WTC11 (cell line): ENCODE data around the gene IQGAP2. TPM values are rescaled to one million over a fixed set of nuclear protein-coding genes. Genes with fewer than 3 reads are reported as not detected.

Experiments
- ATAC-seq: fragments of 200-7000 bp; cut with Tn5 transposase; 2 replicates; pipeline ENCODE4 v1.10.0; 2021; ENCODE audit warnings: mild to moderate bottlenecking, moderate library complexity
- CTCF ChIA-PET: fragments of 300-600 bp; sonication (Branson Sonifier 250); formaldehyde crosslinking; loops from one replicate; lab custom pipeline; 2021; ENCODE audit warnings: antibody characterized with exemption; lab: Charles Lee
- POLR2A ChIA-PET: fragments of 350-600 bp; sonication (Branson Sonifier 250); formaldehyde crosslinking; loops from one replicate; lab custom pipeline; 2021; ENCODE audit warnings: antibody characterized with exemption; lab: Charles Lee
- DNase-seq: peaks from one replicate; pipeline ENCODE4 v3.0.0; 2021; ENCODE audit warnings: low spot score
- H3K27ac Mint-ChIP-seq: 2 replicates; pipeline ENCODE4 v1.8.0; 2021; ENCODE audit warnings: mixed read lengths
- H3K27me3 Mint-ChIP-seq: 2 replicates; pipeline ENCODE4 v1.8.0; 2021; ENCODE audit warnings: low read depth, mild to moderate bottlenecking, moderate library complexity, mixed read lengths
- H3K36me3 Mint-ChIP-seq: 2 replicates; pipeline ENCODE4 v1.8.0; 2021; ENCODE audit warnings: mixed read lengths
- H3K4me1 Mint-ChIP-seq: 2 replicates; pipeline ENCODE4 v1.8.0; 2022; ENCODE audit warnings: mixed read lengths
- H3K4me3 Mint-ChIP-seq: 2 replicates; pipeline ENCODE4 v1.8.0; 2021; ENCODE audit warnings: mild to moderate bottlenecking, moderate library complexity, mixed read lengths
- H3K9me3 Mint-ChIP-seq: 2 replicates; pipeline ENCODE4 v1.8.0; 2021; ENCODE audit warnings: mixed read lengths
- CBFB ChIP-seq: sonication (generic); formaldehyde crosslinking; IDR thresholded peaks from 2 replicates; pipeline ENCODE4 v1.8.1; 2022; ENCODE audit warnings: mild to moderate bottlenecking, low read depth, missing genetic modification reagents
- EMX1 ChIP-seq: fragments of 250-450 bp; sonication (Bioruptor Pico); IDR thresholded peaks from 2 replicates; pipeline ENCODE4 v1.8.0; 2021; ENCODE audit warnings: mild to moderate bottlenecking
- GABPB1 ChIP-seq: sonication (generic); formaldehyde crosslinking; IDR thresholded peaks from 2 replicates; pipeline ENCODE4 v1.8.1; 2023; ENCODE audit warnings: mild to moderate bottlenecking, missing genetic modification reagents
- GRHL2 ChIP-seq: fragments of 250-450 bp; sonication (Bioruptor Pico); IDR thresholded peaks from 2 replicates; pipeline ENCODE4 v1.8.0; 2022; ENCODE audit warnings: mild to moderate bottlenecking, moderate library complexity; ENCODE audit not compliant: insufficient replicate concordance, severe bottlenecking
- JAZF1 ChIP-seq: fragments of 250-450 bp; sonication (Bioruptor Pico); IDR thresholded peaks from 2 replicates; pipeline ENCODE4 v1.9.0; 2021; ENCODE audit warnings: moderate library complexity, mild to moderate bottlenecking, inconsistent platforms
- KAT7 ChIP-seq: sonication (generic); formaldehyde crosslinking; IDR thresholded peaks from 2 replicates; pipeline ENCODE4 v1.8.1; 2023; ENCODE audit warnings: missing genetic modification reagents, mild to moderate bottlenecking, borderline replicate concordance
- NR2C2 ChIP-seq: sonication (generic); formaldehyde crosslinking; IDR thresholded peaks from 2 replicates; pipeline ENCODE4 v1.8.0; 2022; ENCODE audit warnings: mild to moderate bottlenecking, missing genetic modification reagents
- NR3C1 ChIP-seq: sonication (generic); formaldehyde crosslinking; conservative IDR thresholded peaks from 2 replicates; pipeline ENCODE4 v1.8.1; 2023; ENCODE audit warnings: low read depth, mild to moderate bottlenecking, missing genetic modification reagents
- SMAD3 ChIP-seq: sonication (generic); formaldehyde crosslinking; IDR thresholded peaks from 2 replicates; pipeline ENCODE4 v1.8.0; 2022; ENCODE audit warnings: missing genetic modification reagents, mild to moderate bottlenecking, borderline replicate concordance
- SOX15 ChIP-seq: fragments of 250-450 bp; sonication (Bioruptor Pico); IDR thresholded peaks from 2 replicates; pipeline ENCODE4 v1.9.0; 2021; ENCODE audit warnings: mild to moderate bottlenecking
- ZNF671 ChIP-seq: fragments of 250-450 bp; sonication (Bioruptor Pico); IDR thresholded peaks from 2 replicates; pipeline ENCODE4 v1.8.0; 2021; ENCODE audit warnings: mild to moderate bottlenecking
- total RNA-seq: library from RNA; stranded (reverse); gene quantifications from 3 replicates; pipeline ENCODE4 v1.2.3, GENCODE V29; 2021
- TF ChIP-seq, protein P1 (sequence below): sonication (generic); formaldehyde crosslinking; IDR thresholded peaks from 2 replicates; pipeline ENCODE4 v1.8.1; 2022; ENCODE audit warnings: low read depth, mild to moderate bottlenecking, moderate library complexity, missing genetic modification reagents, borderline replicate concordance
- TF ChIP-seq, protein P2 (sequence below): sonication (generic); formaldehyde crosslinking; IDR thresholded peaks from 2 replicates; pipeline ENCODE4 v1.8.1; 2022; ENCODE audit warnings: mild to moderate bottlenecking, missing genetic modification reagents, moderate library complexity, borderline replicate concordance
- TF ChIP-seq, protein P3 (sequence below): sonication (generic); formaldehyde crosslinking; IDR thresholded peaks from 2 replicates; pipeline ENCODE4 v1.8.0; 2023; ENCODE audit warnings: missing genetic modification reagents, mild to moderate bottlenecking, borderline replicate concordance
- TF ChIP-seq, protein P4 (sequence below): sonication (generic); formaldehyde crosslinking; IDR thresholded peaks from 2 replicates; pipeline ENCODE4 v1.8.0; 2023; ENCODE audit warnings: missing genetic modification reagents
- TF ChIP-seq, protein P5 (sequence below): sonication (generic); formaldehyde crosslinking; IDR thresholded peaks from 2 replicates; pipeline ENCODE4 v1.8.0; 2022; ENCODE audit warnings: mild to moderate bottlenecking, missing genetic modification reagents
- TF ChIP-seq, protein P6 (sequence below): sonication (generic); formaldehyde crosslinking; IDR thresholded peaks from 2 replicates; pipeline ENCODE4 v1.8.0; 2022; ENCODE audit warnings: mild to moderate bottlenecking, missing genetic modification reagents
- TF ChIP-seq, protein P7 (sequence below): sonication (generic); formaldehyde crosslinking; conservative IDR thresholded peaks from 2 replicates; pipeline ENCODE4 v1.8.1; 2022; ENCODE audit warnings: mild to moderate bottlenecking, missing genetic modification reagents
- TF ChIP-seq, protein P8 (sequence below): sonication (generic); formaldehyde crosslinking; IDR thresholded peaks from 2 replicates; pipeline ENCODE4 v1.8.1; 2023; ENCODE audit warnings: mild to moderate bottlenecking, moderate library complexity, missing genetic modification reagents

Gene IQGAP2
- total RNA-seq, 1 experiment from 2014 or later = 70.6 TPM

DNA sequence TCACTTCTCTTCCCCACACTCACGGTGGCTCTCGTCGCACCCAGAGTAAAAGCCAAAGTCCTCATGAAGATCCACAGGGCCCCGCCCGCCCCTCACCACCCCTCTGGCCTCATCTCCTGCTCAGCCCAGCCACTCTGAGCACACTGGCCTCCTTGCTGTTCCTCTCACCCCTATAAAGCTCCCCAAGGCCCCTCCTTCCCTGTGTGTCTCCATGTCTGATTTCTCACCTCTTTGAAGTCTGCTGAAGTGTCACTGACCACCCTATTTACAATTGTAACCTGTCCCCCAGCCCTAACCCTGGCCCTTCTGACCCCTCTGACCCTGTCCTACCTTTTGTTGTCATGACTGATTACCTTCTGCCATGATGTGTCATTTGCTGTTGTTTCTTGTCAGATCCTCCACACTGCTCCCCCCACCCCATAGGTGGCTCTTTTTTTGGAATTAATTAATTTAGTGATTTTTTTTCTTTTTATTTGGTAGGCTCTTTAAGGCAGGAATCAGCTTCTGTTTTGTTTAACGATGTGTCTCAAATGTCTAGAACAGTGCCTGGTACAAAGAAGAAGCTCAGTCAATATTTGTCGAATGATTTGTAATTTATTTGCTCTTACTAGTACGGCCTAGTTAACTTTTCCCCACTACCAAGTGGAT is 90.2 kb downstream of the IQGAP2 start:
- H3K4me3 Mint-ChIP-seq = no peak overlapping the region
- TF ChIP-seq, protein P1, sequence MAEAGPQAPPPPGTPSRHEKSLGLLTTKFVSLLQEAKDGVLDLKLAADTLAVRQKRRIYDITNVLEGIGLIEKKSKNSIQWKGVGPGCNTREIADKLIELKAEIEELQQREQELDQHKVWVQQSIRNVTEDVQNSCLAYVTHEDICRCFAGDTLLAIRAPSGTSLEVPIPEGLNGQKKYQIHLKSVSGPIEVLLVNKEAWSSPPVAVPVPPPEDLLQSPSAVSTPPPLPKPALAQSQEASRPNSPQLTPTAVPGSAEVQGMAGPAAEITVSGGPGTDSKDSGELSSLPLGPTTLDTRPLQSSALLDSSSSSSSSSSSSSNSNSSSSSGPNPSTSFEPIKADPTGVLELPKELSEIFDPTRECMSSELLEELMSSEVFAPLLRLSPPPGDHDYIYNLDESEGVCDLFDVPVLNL = no peak
- TF ChIP-seq, protein P2, sequence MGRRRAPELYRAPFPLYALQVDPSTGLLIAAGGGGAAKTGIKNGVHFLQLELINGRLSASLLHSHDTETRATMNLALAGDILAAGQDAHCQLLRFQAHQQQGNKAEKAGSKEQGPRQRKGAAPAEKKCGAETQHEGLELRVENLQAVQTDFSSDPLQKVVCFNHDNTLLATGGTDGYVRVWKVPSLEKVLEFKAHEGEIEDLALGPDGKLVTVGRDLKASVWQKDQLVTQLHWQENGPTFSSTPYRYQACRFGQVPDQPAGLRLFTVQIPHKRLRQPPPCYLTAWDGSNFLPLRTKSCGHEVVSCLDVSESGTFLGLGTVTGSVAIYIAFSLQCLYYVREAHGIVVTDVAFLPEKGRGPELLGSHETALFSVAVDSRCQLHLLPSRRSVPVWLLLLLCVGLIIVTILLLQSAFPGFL (CRISPR knock-in tag) = no peak
- TF ChIP-seq GRHL2 (no peak), NR3C1 (no peak), GABPB1 (0 out of 2 replicates have a peak, but pooled peaks have one; percentile 36), ZNF671 (CRISPR knock-in tag) (no peak), NR2C2 (CRISPR knock-in tag) (no peak)
- TF ChIP-seq, protein P3, sequence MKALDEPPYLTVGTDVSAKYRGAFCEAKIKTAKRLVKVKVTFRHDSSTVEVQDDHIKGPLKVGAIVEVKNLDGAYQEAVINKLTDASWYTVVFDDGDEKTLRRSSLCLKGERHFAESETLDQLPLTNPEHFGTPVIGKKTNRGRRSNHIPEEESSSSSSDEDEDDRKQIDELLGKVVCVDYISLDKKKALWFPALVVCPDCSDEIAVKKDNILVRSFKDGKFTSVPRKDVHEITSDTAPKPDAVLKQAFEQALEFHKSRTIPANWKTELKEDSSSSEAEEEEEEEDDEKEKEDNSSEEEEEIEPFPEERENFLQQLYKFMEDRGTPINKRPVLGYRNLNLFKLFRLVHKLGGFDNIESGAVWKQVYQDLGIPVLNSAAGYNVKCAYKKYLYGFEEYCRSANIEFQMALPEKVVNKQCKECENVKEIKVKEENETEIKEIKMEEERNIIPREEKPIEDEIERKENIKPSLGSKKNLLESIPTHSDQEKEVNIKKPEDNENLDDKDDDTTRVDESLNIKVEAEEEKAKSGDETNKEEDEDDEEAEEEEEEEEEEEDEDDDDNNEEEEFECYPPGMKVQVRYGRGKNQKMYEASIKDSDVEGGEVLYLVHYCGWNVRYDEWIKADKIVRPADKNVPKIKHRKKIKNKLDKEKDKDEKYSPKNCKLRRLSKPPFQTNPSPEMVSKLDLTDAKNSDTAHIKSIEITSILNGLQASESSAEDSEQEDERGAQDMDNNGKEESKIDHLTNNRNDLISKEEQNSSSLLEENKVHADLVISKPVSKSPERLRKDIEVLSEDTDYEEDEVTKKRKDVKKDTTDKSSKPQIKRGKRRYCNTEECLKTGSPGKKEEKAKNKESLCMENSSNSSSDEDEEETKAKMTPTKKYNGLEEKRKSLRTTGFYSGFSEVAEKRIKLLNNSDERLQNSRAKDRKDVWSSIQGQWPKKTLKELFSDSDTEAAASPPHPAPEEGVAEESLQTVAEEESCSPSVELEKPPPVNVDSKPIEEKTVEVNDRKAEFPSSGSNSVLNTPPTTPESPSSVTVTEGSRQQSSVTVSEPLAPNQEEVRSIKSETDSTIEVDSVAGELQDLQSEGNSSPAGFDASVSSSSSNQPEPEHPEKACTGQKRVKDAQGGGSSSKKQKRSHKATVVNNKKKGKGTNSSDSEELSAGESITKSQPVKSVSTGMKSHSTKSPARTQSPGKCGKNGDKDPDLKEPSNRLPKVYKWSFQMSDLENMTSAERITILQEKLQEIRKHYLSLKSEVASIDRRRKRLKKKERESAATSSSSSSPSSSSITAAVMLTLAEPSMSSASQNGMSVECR (CRISPR knock-in tag) = no peak
- TF ChIP-seq, protein P4, sequence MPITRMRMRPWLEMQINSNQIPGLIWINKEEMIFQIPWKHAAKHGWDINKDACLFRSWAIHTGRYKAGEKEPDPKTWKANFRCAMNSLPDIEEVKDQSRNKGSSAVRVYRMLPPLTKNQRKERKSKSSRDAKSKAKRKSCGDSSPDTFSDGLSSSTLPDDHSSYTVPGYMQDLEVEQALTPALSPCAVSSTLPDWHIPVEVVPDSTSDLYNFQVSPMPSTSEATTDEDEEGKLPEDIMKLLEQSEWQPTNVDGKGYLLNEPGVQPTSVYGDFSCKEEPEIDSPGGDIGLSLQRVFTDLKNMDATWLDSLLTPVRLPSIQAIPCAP (CRISPR knock-in tag) = no peak
- TF ChIP-seq, all 79 proteins: peak for 1
- Mint-ChIP-seq H3K9me3 (no peaks in the 10 kb centered on the region), H3K27me3 (no peaks in the 10 kb centered on the region), H3K4me1 (peaks cover 91% of the 10 kb centered on the region), H3K36me3 (no peaks in the 10 kb centered on the region), H3K27ac (peak overlapping the region; percentile 62)
- ChIA-PET CTCF (no interaction called here), POLR2A (no interaction called here)
- ATAC-seq = no peak
- DNase-seq = no peak

DNA sequence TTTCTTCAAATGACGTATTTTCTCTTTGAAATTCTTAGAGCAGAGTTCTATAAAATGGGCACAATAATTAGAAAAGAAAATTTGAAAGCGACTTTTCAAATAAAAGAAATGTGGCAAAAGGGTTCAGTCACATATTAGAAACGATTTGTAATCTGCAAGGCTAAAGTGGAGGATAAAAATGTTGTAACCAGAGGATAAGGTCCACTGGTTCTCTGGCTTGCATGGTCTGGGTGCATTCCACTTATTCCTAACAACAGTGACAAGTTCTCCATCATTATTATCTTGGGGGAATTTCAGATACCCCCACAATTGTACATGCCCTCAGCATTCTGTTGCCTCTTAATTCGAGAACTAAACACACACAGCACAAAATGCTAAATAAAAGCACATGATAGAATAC is 91.1 kb downstream of the IQGAP2 start:
- POLR2A ChIA-PET = no interaction called here
- H3K27ac Mint-ChIP-seq = peak overlapping the region; percentile 43
- TF ChIP-seq, protein P5, sequence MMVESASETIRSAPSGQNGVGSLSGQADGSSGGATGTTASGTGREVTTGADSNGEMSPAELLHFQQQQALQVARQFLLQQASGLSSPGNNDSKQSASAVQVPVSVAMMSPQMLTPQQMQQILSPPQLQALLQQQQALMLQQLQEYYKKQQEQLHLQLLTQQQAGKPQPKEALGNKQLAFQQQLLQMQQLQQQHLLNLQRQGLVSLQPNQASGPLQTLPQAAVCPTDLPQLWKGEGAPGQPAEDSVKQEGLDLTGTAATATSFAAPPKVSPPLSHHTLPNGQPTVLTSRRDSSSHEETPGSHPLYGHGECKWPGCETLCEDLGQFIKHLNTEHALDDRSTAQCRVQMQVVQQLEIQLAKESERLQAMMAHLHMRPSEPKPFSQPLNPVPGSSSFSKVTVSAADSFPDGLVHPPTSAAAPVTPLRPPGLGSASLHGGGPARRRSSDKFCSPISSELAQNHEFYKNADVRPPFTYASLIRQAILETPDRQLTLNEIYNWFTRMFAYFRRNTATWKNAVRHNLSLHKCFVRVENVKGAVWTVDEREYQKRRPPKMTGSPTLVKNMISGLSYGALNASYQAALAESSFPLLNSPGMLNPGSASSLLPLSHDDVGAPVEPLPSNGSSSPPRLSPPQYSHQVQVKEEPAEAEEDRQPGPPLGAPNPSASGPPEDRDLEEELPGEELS = no peak
- TF ChIP-seq, protein P4 (CRISPR knock-in tag) = no peak
- TF ChIP-seq, protein P6, sequence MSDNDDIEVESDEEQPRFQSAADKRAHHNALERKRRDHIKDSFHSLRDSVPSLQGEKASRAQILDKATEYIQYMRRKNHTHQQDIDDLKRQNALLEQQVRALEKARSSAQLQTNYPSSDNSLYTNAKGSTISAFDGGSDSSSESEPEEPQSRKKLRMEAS (CRISPR knock-in tag) = no peak
- TF ChIP-seq EMX1 (CRISPR knock-in tag) (no peak), SOX15 (CRISPR knock-in tag) (no peak), CBFB (no peak), SMAD3 (CRISPR knock-in tag) (no peak), KAT7 (no peak), JAZF1 (CRISPR knock-in tag) (no peak)
- TF ChIP-seq, protein P7, sequence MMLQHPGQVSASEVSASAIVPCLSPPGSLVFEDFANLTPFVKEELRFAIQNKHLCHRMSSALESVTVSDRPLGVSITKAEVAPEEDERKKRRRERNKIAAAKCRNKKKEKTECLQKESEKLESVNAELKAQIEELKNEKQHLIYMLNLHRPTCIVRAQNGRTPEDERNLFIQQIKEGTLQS (CRISPR knock-in tag) = no peak
- TF ChIP-seq, protein P8, sequence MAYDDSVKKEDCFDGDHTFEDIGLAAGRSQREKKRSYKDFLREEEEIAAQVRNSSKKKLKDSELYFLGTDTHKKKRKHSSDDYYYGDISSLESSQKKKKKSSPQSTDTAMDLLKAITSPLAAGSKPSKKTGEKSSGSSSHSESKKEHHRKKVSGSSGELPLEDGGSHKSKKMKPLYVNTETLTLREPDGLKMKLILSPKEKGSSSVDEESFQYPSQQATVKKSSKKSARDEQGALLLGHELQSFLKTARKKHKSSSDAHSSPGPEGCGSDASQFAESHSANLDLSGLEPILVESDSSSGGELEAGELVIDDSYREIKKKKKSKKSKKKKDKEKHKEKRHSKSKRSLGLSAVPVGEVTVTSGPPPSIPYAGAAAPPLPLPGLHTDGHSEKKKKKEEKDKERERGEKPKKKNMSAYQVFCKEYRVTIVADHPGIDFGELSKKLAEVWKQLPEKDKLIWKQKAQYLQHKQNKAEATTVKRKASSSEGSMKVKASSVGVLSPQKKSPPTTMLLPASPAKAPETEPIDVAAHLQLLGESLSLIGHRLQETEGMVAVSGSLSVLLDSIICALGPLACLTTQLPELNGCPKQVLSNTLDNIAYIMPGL (CRISPR knock-in tag) = no peak

More for the DNA sequence above, 91.1 kb downstream of the IQGAP2 start:
- Mint-ChIP-seq H3K27me3 (no peaks in the 10 kb centered on the region), H3K9me3 (no peaks in the 10 kb centered on the region), H3K4me3 (no peak overlapping the region), H3K4me1 (peaks cover 91% of the 10 kb centered on the region), H3K36me3 (no peaks in the 10 kb centered on the region)
- CTCF ChIA-PET = no interaction called here
- no peak for DNase-seq
- no peak for ATAC-seq
